Cardiac fibroblast (primary cell): Measurements from ENCODE around the gene MTMR10.

ENCODE experiments used
- DNase-seq, 2 donors: peaks; one replicate each; pipeline versions ENCODE4 v3.0.0 to v3.0.0-alpha.2; 2010; ENCODE audit warnings: low read depth in 2 of 2
- H3K4me3 ChIP-seq, 2 donors: replicated peaks in 1 of 2; 1 replicate in 1 of 2; 2 replicates in 1 of 2; pipeline ENCODE4 v1.5.1; 2011; ENCODE audit warnings: low read depth in 2 of 2, low read length in 2 of 2, mild to moderate bottlenecking in 2 of 2, moderate library complexity in 1 of 2
- CTCF ChIP-seq: IDR thresholded peaks from one replicate; pipeline ENCODE4 v1.5.1; 2011; ENCODE audit warnings: low read depth, mild to moderate bottlenecking, low read length, inconsistent platforms

The MTMR10 gene

GRCh38 chr15:30954674-30955073 is 36.8 kb downstream of the MTMR10 start:
- DNase-seq: peak; percentile 13 to 34
- TF ChIP-seq CTCF: no peak
- H3K4me3 ChIP-seq: no peak overlapping the region

GRCh38 chr15:30953731-30954378 is 37.6 kb downstream of the MTMR10 start:
- no peak overlapping the region for H3K4me3 ChIP-seq
- no peak for TF ChIP-seq CTCF
- DNase-seq: peak; percentile 75 to 97

GRCh38 chr15:30953183-30953582 is 38.2 kb downstream of the MTMR10 start:
- TF ChIP-seq CTCF: no peak
- no peak overlapping the region for H3K4me3 ChIP-seq
- no peak for DNase-seq

- H3K4me3 ChIP-seq: no peak overlapping the region
- DNase-seq: no peak
- no peak for TF ChIP-seq CTCF
Observed at GRCh38 chr15:30943654-30944335, 47.6 kb downstream of the MTMR10 start.

GRCh38 chr15:30941520-30941919 is 49.9 kb downstream of the MTMR10 start:
- no peak for DNase-seq
- TF ChIP-seq CTCF: no peak
- H3K4me3 ChIP-seq: no peak overlapping the region

- no peak for DNase-seq
- no peak overlapping the region for H3K4me3 ChIP-seq
- TF ChIP-seq CTCF: no peak
Observed at GRCh38 chr15:30940359-30940758, 51.1 kb downstream of the MTMR10 start.
